HEK293 (cell line): ENCODE data around the gene STK32C.

Experiments
- CTCF ChIP-seq: fragments of 450-650 bp; formaldehyde crosslinking; IDR thresholded peaks from 2 replicates; pipeline ENCODE4 v1.5.1; 2016; ENCODE audit warnings: missing biosample characterization, missing genetic modification characterization
- EGR2 ChIP-seq: fragments of 450-650 bp; formaldehyde crosslinking; IDR thresholded peaks from 2 replicates; pipeline ENCODE4 v1.5.1; 2016; ENCODE audit warnings: low read depth, missing biosample characterization, missing genetic modification characterization
- GLIS1 ChIP-seq: fragments of 450-650 bp; formaldehyde crosslinking; IDR thresholded peaks from 2 replicates; pipeline ENCODE4 v1.5.1; 2016; ENCODE audit warnings: missing biosample characterization, missing genetic modification characterization
- GLIS2 ChIP-seq: fragments of 450-650 bp; formaldehyde crosslinking; IDR thresholded peaks from 2 replicates; pipeline ENCODE4 v1.5.1; 2016; ENCODE audit warnings: missing biosample characterization, missing genetic modification characterization
- INSM2 ChIP-seq: fragments of 450-650 bp; formaldehyde crosslinking; IDR thresholded peaks from 2 replicates; pipeline ENCODE4 v1.5.1; 2016; ENCODE audit warnings: missing biosample characterization, missing genetic modification characterization
- KLF16 ChIP-seq: fragments of 450-650 bp; formaldehyde crosslinking; IDR thresholded peaks from 2 replicates; pipeline ENCODE4 v1.5.1; 2017; ENCODE audit warnings: missing biosample characterization, missing genetic modification characterization
- KLF17 ChIP-seq: fragments of 450-650 bp; formaldehyde crosslinking; IDR thresholded peaks from 2 replicates; pipeline ENCODE4 v1.5.1; 2016; ENCODE audit warnings: missing biosample characterization, missing genetic modification characterization
- PBX3 ChIP-seq: sonication (generic); formaldehyde crosslinking; IDR thresholded peaks from 2 replicates; pipeline ENCODE4 v1.8.1; 2022; ENCODE audit warnings: mild to moderate bottlenecking, moderate library complexity, missing genetic modification reagents
- PRDM10 ChIP-seq: fragments of 450-650 bp; formaldehyde crosslinking; IDR thresholded peaks from 2 replicates; pipeline ENCODE4 v1.5.1; 2016; ENCODE audit warnings: missing biosample characterization, missing genetic modification characterization
- SETDB1 ChIP-seq: IDR thresholded peaks from one replicate; pipeline ENCODE4 v1.6.1; 2017; ENCODE audit warnings: mild to moderate bottlenecking, low read length, moderate library complexity, mixed read lengths; ENCODE audit not compliant: insufficient read length
- SP7 ChIP-seq: fragments of 450-650 bp; formaldehyde crosslinking; IDR thresholded peaks from 2 replicates; pipeline ENCODE4 v1.5.1; 2016; ENCODE audit warnings: missing biosample characterization, missing genetic modification characterization
- ZBTB48 ChIP-seq: fragments of 450-650 bp; formaldehyde crosslinking; IDR thresholded peaks from 2 replicates; pipeline ENCODE4 v1.5.1; 2016; ENCODE audit warnings: missing biosample characterization, missing genetic modification characterization
- ZBTB7A ChIP-seq: fragments of 450-650 bp; formaldehyde crosslinking; IDR thresholded peaks from 2 replicates; pipeline ENCODE4 v1.5.1; 2016; ENCODE audit warnings: low read depth, missing biosample characterization, missing genetic modification characterization
- ZBTB8A ChIP-seq: fragments of 450-650 bp; formaldehyde crosslinking; IDR thresholded peaks from 2 replicates; pipeline ENCODE4 v1.5.1; 2016; ENCODE audit warnings: missing biosample characterization, missing genetic modification characterization
- ZFHX2 ChIP-seq: fragments of 450-650 bp; formaldehyde crosslinking; conservative IDR thresholded peaks from 2 replicates; pipeline ENCODE4 v1.5.1; 2016; ENCODE audit warnings: missing biosample characterization, missing genetic modification characterization
- ZFP3 ChIP-seq: fragments of 450-650 bp; formaldehyde crosslinking; IDR thresholded peaks from 2 replicates; pipeline ENCODE4 v1.5.1; 2016; ENCODE audit warnings: low read depth, missing biosample characterization, missing genetic modification characterization
- ZNF146 ChIP-seq: fragments of 450-650 bp; formaldehyde crosslinking; IDR thresholded peaks from 2 replicates; pipeline ENCODE4 v1.5.1; 2016; ENCODE audit warnings: missing biosample characterization, missing genetic modification characterization
- ZNF239 ChIP-seq: fragments of 450-650 bp; formaldehyde crosslinking; IDR thresholded peaks from 2 replicates; pipeline ENCODE4 v1.5.1; 2016; ENCODE audit warnings: missing biosample characterization, missing genetic modification characterization
- ZNF274 ChIP-seq, 2 experiments: fragments of 200-500 bp in 1 of 2; fragments of 450-650 bp in 1 of 2; sonication (Bioruptor generic) in 1 of 2; formaldehyde crosslinking in 1 of 2; IDR thresholded peaks; 2 replicates each; pipeline versions ENCODE4 v1.5.1 to v1.6.1; 2014 to 2016; ENCODE audit warnings: borderline replicate concordance in 1 of 2, inconsistent platforms in 1 of 2, low read length in 1 of 2, missing biosample characterization in 1 of 2, missing genetic modification characterization in 1 of 2
- ZNF423 ChIP-seq: fragments of 450-650 bp; formaldehyde crosslinking; IDR thresholded peaks from 2 replicates; pipeline ENCODE4 v1.5.1; 2016; ENCODE audit warnings: missing biosample characterization, missing genetic modification characterization
- ZNF629 ChIP-seq: fragments of 450-650 bp; formaldehyde crosslinking; IDR thresholded peaks from 2 replicates; pipeline ENCODE4 v1.5.1; 2017; ENCODE audit warnings: missing biosample characterization, missing genetic modification characterization
- ZNF768 ChIP-seq: fragments of 450-650 bp; formaldehyde crosslinking; IDR thresholded peaks from 2 replicates; pipeline ENCODE4 v1.5.1; 2018; ENCODE audit warnings: missing biosample characterization, mild to moderate bottlenecking, missing genetic modification characterization
- ZNF791 ChIP-seq: fragments of 450-650 bp; formaldehyde crosslinking; IDR thresholded peaks from 2 replicates; pipeline ENCODE4 v1.5.1; 2016; ENCODE audit warnings: missing biosample characterization, missing genetic modification characterization
- ZSCAN16 ChIP-seq: fragments of 450-650 bp; formaldehyde crosslinking; IDR thresholded peaks from 2 replicates; pipeline ENCODE4 v1.5.1; 2016; ENCODE audit warnings: missing biosample characterization, missing genetic modification characterization
- TF ChIP-seq, protein P1 (sequence below): fragments of 450-650 bp; formaldehyde crosslinking; IDR thresholded peaks from 2 replicates; pipeline ENCODE4 v1.5.1; 2016; ENCODE audit warnings: missing biosample characterization, missing genetic modification characterization
- TF ChIP-seq, protein P2 (sequence below): fragments of 450-650 bp; formaldehyde crosslinking; IDR thresholded peaks from 2 replicates; pipeline ENCODE4; 2016; ENCODE audit warnings: missing biosample characterization, missing genetic modification characterization

The STK32C gene

DNA sequence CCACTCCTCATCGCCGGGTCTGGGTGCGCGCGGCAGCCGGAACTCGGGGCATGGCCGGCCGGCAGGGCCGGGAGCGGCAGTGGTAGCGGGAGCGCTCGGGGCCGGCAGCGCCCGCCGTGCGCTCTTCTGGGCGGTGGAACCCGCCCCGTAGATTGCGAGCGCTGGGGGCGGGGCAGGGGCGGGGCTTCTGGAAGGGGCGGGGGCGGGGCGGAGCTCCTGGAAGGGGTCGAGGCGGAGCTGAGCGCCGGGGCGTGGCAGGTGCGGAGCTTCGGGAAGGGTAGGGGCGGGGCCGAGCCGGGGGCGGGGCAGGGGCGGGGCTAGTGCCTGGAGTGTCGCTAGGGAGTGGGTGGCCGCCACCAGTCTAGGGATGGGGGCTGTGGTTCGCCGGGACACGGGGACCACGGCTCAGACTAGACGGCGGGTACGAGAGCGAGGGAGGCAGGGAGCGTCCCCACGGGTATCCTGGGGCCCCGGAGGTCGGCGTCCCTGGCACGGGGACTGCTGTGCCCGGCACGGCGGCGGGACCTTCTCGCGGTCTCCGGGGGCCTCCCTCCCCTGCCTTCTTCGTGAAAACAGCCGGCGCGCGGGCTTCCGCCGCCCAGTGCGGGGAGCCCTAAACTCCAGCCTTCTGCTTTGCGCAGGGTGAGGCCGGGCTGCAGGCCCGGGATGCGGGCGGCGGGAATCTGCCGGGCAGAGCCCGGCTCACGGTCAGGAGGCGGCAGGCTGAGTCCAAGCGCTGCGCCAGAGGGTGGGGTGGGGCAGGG, at the start of gene STK32C (continued):
- peak; percentile 60; the same call in 1 of the 2 replicates for TF ChIP-seq SP7 (tag by site-specific recombination)
- peak; percentile 5; the same call in 1 of the 2 replicates for TF ChIP-seq ZNF146
- 0 out of 2 replicates have a peak, but pooled peaks have one; percentile 27 for TF ChIP-seq ZNF239 (tag by site-specific recombination)
- TF ChIP-seq ZBTB48 (tag by site-specific recombination): peak; percentile 96
- peak; percentile 69; the same call in 1 of the 2 replicates for TF ChIP-seq ZBTB7A (tag by site-specific recombination)
- TF ChIP-seq PRDM10 (tag by site-specific recombination): peak; percentile 90
- peak; percentile 70 for TF ChIP-seq KLF17 (tag by site-specific recombination)
- no peak for TF ChIP-seq ZSCAN16 (tag by site-specific recombination)
- no peak for TF ChIP-seq ZNF791 (tag by site-specific recombination)
- no peak for TF ChIP-seq PBX3 (CRISPR knock-in tag)
- TF ChIP-seq EGR2: peak; percentile 49; the same call in 1 of the 2 replicates
- TF ChIP-seq ZBTB8A: peak; percentile 93
- TF ChIP-seq INSM2: 0 out of 2 replicates have a peak, but pooled peaks have one; percentile 27
- no peak for TF ChIP-seq ZFP3
- peak; percentile 86 for TF ChIP-seq GLIS2 (tag by site-specific recombination)
- peak; percentile 36; the same call in 1 of the 2 replicates for TF ChIP-seq ZNF629 (tag by site-specific recombination)
- TF ChIP-seq, protein P1, sequence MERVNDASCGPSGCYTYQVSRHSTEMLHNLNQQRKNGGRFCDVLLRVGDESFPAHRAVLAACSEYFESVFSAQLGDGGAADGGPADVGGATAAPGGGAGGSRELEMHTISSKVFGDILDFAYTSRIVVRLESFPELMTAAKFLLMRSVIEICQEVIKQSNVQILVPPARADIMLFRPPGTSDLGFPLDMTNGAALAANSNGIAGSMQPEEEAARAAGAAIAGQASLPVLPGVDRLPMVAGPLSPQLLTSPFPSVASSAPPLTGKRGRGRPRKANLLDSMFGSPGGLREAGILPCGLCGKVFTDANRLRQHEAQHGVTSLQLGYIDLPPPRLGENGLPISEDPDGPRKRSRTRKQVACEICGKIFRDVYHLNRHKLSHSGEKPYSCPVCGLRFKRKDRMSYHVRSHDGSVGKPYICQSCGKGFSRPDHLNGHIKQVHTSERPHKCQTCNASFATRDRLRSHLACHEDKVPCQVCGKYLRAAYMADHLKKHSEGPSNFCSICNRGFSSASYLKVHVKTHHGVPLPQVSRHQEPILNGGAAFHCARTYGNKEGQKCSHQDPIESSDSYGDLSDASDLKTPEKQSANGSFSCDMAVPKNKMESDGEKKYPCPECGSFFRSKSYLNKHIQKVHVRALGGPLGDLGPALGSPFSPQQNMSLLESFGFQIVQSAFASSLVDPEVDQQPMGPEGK: peak; percentile 85
- no peak for TF ChIP-seq ZNF274 (IDR thresholded peaks at IDR 0.05; ENCODE audit: low read length)
- TF ChIP-seq ZNF274 (tag by site-specific recombination; IDR thresholded peaks at IDR 0.05; ENCODE audit: borderline replicate concordance): no peak
- TF ChIP-seq ZNF423 (tag by site-specific recombination): 0 out of 2 replicates have a peak, but pooled peaks have one; percentile 16
- no peak for TF ChIP-seq SETDB1
- TF ChIP-seq ZNF768 (tag by site-specific recombination): no peak
- TF ChIP-seq ZFHX2 (tag by site-specific recombination): peak; percentile 57
- TF ChIP-seq KLF16 (tag by site-specific recombination): peak; percentile 66; the same call in 1 of the 2 replicates
- TF ChIP-seq, protein P2, sequence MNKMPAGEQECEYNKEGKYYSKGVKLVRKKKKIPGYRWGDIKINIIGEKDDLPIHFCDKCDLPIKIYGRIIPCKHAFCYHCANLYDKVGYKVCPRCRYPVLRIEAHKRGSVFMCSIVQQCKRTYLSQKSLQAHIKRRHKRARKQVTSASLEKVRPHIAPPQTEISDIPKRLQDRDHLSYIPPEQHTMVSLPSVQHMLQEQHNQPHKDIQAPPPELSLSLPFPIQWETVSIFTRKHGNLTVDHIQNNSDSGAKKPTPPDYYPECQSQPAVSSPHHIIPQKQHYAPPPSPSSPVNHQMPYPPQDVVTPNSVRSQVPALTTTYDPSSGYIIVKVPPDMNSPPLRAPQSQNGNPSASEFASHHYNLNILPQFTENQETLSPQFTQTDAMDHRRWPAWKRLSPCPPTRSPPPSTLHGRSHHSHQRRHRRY (tag by site-specific recombination): no peak
- TF ChIP-seq CTCF (tag by site-specific recombination): 0 out of 2 replicates have a peak, but pooled peaks have one; percentile 23
- TF ChIP-seq GLIS1 (tag by site-specific recombination): peak; percentile 62
